Fibroblast of upper back skin (primary cell): ENCODE results near the gene TLR7.

Source experiments
- DNase-seq: peaks from one replicate; pipeline ENCODE4 v3.0.0-alpha.2; 2013

The TLR7 gene

DNA sequence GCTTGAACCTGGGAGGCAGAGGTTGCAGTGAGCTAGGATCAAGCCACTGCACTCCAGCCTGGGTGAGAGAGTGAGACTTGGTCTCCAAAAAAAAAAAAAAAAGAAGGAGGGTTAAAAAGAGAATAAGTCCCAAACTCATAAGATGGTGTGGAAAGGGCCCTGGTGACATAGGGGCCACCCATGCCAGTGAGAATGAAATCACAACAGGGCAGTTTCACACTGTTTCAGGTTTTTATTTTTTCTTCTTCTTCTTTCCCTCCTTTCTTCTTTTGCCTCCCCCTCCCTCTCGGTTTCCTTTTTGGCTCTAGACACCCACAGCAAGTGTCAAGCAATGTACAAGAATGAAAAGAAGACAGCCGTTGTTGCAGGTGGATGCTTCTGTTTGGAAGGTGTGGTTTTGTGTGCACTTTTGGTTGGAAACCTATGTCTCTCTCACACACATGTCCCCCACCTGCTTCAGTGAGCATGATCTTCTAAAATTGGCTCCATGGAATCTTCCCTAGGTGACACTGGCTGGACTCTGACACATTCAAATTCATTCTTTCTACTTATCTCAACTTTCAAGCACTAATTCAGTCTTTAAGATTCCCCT, 25.1 kb downstream of the TLR7 start:
- DNase-seq: no peak

DNA sequence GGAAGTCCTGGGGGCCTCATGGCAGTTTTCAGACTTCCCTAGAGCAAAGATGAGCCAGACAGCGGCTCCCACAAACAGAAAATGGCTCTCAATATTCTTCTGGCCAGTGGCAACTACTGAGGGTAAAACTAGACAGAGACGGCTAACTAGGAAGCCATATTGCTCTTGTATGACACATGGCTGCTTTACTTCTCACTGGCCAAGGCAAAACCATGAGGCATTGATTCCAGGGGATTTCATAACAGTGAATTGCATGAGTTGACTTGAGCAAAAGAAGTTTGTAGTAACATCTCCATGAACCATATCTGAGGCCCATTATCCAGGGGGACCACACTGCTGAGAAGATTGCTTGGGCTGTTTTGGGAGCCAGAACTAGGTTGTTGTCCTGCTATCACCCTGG, 25.8 kb downstream of the TLR7 start:
- no peak for DNase-seq

DNA sequence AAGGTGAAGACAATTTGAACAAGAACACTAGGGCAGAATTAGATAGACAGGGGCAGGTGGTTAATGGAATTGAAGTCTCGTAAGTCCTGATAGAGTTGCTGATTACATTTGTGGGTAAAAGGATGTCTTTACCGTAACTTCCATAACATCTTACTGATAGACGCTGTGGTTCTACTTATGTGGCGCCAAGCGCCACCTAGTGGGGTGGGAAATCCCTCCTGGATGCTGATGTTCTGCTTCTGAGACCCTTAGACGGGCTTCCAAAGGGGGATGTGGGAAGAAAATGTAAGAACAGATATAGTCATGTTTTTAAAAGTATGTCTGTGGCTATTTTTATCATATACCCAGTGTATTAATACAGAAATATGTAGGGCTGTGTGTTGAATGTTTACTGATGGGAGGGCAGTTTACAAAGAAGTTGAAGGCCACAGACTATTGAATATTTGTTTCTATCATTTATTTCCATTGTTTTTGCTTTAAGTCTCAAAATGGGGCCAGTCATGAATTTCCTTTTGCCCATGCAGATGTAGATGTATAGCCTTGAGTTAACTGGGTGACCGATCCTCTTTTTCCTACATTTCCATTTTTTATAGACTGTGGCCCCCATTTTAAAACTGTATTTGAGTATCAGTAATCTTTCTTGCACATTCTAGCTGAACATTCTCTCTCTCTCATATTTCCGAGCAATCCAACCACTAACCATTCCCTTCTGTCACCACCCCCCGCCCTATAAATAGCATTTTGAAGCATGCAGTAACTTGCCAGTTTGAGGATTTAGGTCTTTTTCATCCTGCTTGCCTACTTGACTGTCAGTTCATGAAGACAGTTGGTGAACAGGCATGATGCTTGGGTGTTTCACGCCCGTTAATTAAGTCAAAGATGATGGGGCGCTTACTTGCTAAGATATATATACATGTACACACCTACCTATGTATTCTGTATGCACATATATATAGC, 27.5 kb downstream of the TLR7 start:
- DNase-seq: peak; percentile 49

DNA sequence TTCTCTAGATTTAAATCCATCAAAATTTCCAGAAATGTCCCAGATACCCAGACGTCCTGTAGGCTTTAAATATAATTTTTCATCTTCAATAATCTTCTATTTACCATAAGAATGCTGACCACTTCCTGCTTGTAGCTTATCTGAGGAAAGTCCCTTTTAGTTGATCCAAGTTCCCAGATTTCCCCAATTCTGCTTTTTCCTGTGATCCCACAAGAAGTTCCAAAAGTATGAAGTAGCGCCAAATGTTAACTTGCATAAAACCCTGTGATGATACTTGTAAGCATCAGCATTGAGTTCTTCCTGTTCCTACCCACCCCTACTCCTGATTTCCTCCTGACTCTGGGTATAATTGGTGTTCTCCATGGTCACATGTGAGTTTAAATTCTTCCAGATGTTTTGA, 29.0 kb downstream of the TLR7 start:
- DNase-seq: peak; percentile 16

DNA sequence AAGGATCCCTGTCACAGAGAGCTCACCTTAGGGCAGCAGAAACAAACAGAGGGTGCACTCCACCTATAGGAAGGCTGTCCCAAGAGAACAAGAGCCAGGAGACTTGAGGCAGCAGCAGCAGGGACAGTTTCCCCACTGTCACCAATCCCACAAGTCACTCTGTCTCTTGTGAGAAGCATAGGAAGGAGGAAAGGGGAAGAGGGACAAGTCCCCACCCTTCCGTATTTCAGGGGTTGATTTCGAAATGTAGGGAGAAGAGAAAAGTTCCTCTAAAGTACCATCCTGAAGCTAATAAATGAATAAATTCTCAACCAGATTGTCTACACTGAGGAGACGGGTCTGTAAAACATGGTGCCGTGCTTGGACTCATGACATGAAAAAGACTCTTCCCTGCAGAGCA, 30.1 kb downstream of the TLR7 start:
- DNase-seq: no peak

DNA sequence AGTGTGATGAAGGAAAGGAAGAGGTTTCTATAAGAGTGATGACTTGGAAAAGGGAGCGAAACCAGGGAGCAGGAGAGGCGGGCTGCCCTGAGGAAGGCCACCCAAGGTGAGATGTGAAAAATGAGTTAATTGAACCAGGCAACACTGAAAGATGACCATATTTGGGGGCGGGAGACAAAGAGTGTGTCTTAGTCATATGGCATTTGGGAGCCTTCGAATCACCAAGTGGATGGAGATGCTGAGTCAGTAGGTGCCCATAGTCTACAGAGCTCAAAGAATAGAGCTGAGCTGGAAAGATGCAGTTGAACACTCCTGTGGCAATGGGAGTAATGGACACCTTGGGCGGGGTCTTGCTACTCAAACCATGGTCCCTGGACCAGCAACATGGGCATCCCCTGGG, 31.2 kb downstream of the TLR7 start:
- DNase-seq: no peak

DNA sequence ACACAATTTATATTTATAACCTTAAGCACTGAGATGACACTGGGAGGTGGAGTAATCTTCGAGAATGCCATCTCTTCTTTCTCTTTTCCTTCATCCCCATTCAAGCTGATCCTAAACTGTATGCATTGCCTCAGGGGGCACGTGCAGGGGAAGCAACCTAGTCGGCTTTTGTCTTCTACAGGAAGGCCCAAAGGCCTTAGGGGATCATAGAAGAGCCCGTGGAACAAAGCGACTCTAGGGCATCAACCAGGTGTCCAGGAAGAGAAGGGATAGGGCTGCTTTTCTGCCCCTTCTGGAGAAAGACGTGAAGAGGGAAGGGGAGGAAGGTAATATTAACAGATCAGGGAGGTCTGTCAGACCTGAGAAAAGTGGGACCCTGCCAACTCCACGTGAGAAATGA, 32.6 kb downstream of the TLR7 start:
- no peak for DNase-seq

DNA sequence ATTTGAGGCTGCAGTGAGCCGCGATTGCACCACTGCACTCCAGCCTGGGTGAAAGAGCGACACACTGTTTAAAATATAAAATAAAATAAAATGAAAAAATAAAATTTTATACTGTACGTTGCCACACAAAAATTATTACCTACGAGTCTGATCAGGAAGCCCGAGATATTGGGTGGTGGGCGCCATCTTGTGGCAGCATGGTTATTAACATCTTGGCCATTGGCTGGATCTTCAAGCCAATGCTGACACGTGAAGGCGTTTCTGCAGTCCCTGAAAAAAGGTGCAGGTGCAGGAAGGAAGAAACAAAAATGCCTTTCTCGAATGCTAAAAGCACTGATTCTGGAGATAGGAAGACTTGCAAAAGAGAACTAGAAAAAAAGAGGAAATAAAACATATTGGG, 34.6 kb downstream of the TLR7 start:
- DNase-seq: peak; percentile 37

DNA sequence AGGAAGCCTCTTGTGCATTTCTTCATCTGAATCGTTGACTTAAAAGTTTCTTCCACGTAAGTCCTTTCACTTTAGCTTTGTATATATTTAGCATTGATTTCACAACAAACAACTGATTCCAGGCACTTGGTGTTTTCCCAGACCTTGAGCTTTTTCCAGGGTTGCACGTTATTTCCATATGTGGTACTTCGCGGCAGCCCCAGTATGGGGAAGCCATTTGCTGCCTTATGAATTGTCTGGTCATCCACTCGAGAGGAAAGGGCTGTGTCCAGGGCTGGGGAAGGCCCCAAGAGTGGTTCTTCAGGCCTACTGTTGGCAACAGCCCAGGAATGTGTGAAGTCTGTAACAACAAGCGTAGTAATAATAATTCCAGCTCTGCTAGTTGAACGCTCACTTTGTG, 36.8 kb downstream of the TLR7 start:
- DNase-seq: no peak

DNA sequence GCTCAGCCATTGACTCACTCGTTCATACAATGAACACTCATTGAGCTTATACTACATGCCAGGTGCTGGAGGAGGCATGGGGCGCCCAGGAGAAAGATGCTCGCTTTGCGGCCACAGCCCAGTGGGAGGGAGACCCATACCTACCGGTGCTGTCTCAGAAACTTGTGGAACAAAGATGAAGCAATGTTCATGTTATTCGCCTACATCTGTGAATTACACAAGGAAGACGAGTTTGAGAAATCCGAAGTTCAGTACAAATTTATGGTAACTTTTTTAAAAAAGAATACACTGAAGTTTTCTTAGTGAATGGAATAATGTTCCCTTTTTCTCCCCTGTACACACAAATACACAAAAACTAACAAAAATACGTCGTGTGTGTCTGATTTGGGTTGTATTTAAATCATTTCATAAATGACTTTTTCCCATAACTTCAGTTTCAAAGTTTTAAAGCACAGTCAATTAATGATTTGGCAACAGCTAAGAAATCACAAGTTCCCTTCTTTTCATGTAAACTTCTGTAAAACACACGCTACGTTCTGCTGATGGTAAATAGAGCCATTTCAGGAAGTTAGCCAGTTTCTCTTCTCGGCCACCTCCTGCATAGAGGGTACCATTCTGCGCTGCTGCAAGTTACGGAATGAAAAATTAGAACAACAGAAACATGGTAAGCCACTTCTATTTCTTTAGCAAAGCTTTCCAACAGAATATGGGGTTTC, 39.3 kb downstream of the TLR7 start, which contains the start of gene TLR8:
Gene TLR8, plus strand, starts transcription at position 575 of the 716 bp plus-strand sequence. Its CDS starts 87 bp downstream, at position 662.
- DNase-seq: no peak

DNA sequence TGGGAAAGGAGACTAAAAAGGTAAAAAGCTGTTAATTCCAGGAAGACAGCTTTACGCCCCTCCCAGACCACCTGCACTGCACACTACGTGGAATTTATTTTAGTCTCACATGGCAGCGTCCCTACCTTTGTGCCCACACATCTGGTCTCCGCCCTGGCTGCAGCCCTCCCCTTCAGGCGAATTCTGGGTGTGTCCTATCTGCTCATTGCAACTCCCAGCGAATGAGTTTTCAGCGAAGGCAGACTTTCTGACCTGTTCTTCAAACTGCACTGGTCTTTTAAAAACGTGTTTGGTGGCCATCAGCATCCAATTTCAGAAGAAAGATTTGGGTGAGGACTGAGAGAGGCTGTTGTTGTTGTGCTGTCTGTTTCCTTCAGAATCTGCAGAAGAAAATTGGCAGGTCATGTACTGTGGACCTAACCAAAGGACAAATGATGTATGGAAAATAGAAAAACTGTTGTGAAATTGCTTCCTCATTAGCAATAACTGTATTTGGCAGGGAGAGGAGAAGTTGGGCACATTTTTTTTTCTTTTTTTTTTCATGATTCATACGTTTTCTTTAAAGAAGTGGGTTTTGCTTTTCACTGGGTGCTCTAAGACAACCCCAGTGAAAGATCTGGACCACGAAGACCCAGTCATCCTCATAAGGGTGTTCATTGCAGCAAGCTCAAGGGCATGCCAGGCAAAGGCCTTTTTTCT, 43.7 kb downstream of the TLR7 start:
- DNase-seq: no peak

DNA sequence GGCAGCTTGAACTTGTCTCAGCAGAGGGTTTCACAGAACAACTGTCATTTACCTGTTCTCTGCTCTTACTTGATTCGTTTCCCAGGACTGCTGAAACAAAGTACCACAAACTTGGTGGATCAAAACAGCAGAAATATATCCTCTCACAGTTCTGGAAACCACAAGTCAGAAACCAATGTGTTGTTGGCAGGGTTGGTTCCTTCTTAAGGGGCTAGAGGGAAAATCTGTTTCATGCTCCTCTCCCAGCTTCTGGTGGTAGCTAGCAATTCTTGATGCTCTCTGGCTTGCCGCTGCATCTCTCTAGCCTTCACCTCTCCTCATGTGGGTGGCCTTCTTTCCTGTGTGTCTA, 44.2 kb downstream of the TLR7 start:
- DNase-seq: no peak

DNA sequence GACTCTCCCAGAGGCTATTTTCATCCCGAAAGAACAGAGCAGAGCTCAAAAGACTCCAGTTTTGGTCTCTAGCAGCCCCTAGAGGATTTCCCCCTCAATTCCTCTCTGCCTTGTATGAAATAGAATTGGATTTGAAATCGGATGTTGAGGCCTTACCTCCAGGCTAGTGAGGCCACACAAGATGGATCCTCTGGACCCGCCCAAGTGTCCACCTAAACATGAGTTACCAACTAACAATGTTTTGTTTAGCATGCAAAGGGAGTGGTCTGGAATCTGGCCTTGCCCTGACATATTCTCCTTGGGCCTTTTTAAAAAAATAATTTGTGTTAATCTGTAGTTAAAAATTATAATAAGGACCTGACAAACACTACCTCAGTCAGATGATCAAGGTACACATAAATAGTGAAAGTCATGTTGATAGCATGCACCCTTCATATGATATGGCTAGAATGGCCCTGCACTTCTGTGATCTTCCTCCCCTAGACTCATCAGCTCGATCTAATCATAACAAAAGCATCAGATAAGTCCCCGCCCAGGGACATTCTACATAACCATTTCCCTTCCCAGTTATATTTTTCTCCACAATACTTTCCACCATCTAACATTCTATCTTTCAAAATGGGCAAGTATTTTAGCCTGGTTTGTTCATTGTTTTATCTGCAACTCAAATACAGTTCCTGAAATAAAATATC, 46.1 kb downstream of the TLR7 start:
- no peak for DNase-seq

DNA sequence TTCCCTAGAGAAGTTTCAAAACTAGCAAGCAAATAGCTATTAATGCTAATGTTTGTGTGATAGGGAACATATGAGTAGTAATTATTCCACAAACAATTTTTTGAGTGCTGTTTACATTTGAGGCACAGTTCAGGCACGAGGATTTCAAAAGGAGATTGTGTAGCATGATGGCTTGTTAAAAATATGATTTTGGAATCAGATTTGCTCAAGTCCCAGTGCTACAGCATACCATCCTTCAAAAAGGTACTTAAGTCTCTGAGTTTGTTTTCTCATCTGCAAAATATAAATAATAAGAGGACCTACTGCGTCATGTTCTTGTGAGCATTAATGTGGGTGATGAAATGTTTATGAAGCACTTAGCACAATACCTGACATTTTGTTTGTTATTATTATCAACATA, 50.9 kb downstream of the TLR7 start:
- DNase-seq: no peak

DNA sequence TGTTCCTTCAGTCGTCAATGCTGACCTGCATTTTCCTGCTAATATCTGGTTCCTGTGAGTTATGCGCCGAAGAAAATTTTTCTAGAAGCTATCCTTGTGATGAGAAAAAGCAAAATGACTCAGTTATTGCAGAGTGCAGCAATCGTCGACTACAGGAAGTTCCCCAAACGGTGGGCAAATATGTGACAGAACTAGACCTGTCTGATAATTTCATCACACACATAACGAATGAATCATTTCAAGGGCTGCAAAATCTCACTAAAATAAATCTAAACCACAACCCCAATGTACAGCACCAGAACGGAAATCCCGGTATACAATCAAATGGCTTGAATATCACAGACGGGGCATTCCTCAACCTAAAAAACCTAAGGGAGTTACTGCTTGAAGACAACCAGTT, 52.2 kb downstream of the TLR7 start:
- no peak for DNase-seq

DNA sequence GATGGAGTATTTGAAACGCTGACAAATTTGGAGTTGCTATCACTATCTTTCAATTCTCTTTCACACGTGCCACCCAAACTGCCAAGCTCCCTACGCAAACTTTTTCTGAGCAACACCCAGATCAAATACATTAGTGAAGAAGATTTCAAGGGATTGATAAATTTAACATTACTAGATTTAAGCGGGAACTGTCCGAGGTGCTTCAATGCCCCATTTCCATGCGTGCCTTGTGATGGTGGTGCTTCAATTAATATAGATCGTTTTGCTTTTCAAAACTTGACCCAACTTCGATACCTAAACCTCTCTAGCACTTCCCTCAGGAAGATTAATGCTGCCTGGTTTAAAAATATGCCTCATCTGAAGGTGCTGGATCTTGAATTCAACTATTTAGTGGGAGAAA, 52.7 kb downstream of the TLR7 start:
- DNase-seq: no peak

DNA sequence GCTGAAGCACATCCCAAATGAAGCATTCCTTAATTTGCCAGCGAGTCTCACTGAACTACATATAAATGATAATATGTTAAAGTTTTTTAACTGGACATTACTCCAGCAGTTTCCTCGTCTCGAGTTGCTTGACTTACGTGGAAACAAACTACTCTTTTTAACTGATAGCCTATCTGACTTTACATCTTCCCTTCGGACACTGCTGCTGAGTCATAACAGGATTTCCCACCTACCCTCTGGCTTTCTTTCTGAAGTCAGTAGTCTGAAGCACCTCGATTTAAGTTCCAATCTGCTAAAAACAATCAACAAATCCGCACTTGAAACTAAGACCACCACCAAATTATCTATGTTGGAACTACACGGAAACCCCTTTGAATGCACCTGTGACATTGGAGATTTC, 54.1 kb downstream of the TLR7 start:
- DNase-seq: no peak

DNA sequence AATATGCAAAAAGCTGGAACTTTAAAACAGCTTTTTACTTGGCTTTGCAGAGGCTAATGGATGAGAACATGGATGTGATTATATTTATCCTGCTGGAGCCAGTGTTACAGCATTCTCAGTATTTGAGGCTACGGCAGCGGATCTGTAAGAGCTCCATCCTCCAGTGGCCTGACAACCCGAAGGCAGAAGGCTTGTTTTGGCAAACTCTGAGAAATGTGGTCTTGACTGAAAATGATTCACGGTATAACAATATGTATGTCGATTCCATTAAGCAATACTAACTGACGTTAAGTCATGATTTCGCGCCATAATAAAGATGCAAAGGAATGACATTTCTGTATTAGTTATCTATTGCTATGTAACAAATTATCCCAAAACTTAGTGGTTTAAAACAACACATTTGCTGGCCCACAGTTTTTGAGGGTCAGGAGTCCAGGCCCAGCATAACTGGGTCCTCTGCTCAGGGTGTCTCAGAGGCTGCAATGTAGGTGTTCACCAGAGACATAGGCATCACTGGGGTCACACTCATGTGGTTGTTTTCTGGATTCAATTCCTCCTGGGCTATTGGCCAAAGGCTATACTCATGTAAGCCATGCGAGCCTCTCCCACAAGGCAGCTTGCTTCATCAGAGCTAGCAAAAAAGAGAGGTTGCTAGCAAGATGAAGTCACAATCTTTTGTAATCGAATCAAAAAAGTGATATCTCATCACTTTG, 55.2 kb downstream of the TLR7 start:
- DNase-seq: peak; percentile 39

DNA sequence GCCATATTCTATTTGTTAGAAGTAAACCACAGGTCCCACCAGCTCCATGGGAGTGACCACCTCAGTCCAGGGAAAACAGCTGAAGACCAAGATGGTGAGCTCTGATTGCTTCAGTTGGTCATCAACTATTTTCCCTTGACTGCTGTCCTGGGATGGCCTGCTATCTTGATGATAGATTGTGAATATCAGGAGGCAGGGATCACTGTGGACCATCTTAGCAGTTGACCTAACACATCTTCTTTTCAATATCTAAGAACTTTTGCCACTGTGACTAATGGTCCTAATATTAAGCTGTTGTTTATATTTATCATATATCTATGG, 55.7 kb downstream of the TLR7 start:
- DNase-seq: no peak

DNA sequence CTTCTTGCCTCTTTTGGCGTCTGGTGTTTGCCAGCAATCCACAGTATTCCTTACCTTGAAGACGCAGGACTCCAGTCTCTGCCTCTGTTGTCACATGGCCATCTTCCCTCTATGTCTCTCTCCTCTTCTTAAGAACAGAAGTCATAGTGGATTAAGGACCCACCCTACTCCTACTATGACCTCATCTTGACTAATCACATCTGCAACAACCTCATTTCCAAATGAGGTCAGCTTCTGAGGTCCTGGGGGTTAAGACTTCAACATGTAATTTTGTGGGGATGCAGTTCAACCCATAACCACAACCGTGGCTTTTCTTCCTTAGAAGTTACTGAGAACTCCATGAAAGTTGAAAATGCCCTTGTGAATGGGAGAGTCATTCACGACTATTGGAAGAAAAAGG, 62.8 kb downstream of the TLR7 start:
- DNase-seq: peak; percentile 5

DNA sequence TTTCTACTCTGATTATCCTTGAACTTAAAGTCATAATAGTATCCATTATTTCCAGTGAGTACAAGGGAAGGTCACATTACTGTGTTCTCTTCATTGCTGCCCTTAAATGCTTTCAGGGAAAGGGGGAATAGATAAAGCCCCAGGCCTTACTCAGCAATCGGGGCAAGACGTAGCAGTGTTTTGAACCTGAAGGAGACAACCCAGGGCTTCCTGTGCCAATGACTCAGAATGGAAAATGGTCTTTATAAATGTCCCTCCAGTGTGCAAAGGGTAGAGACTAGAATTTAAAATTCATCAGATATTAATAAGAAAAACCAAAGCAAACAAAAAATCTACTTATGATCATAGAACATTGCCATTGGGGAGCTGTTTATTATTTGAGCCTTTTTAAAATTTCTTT, 63.3 kb downstream of the TLR7 start:
- no peak for DNase-seq

DNA sequence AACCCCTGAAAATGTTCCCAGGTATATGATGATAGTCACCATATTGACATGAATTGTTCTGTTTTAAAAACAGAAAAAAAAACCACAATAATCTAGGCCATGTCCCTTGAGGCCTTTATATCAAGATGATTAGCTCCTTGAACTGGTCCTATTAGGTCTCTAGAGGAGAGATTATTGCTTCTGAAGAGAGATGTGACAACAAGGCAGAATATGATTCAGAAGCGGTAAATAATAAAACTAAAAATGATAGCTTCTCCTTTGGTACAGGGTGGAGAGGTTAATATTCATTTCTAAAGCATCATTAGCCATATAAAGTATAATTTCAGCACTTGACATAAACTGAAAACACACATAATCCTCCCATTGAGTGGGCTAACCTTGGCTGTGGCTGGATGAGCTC, 65.4 kb downstream of the TLR7 start:
- no peak for DNase-seq
